Keratinocyte (primary cell): ENCODE measurements around the gene PTPRB. TPM values are rescaled to one million over a fixed set of nuclear protein-coding genes. Genes with fewer than 3 reads are reported as not detected.

Experiments
- DNase-seq: peaks from one replicate; pipeline ENCODE4 v3.0.0-alpha.2; 2011; ENCODE audit warnings: low read depth, missing footprints, low spot score
- FAIRE-seq: peaks from 2 replicates; lab custom pipeline; 2011; peaks lifted over from hg19 to GRCh38; lab: Jason Lieb, UNC
- H2AFZ ChIP-seq: 2 replicates; pipeline ENCODE4 v1.6.0; 2012; ENCODE audit warnings: low read length, control low read depth, inconsistent platforms; ENCODE audit not compliant: control insufficient read depth
- H3K27ac ChIP-seq: 2 replicates; pipeline ENCODE4 v1.5.1; 2011; ENCODE audit warnings: low read length; ENCODE audit not compliant: control insufficient read depth, insufficient read depth
- H3K27me3 ChIP-seq: 3 replicates; pipeline ENCODE4 v1.6.0; 2011; ENCODE audit warnings: low read length; ENCODE audit not compliant: control insufficient read depth, insufficient read depth; ENCODE audit errors: extremely low read depth
- H3K36me3 ChIP-seq, 2 experiments: 2 replicates in 1 of 2; 3 replicates in 1 of 2; pipeline ENCODE4 v1.5.1; 2011; ENCODE audit warnings: low read length in 2 of 2, mild to moderate bottlenecking in 1 of 2; ENCODE audit not compliant: control insufficient read depth in 2 of 2, insufficient read depth in 2 of 2; ENCODE audit errors: extremely low read depth in 1 of 2
- H3K4me1 ChIP-seq: 3 replicates; pipeline ENCODE4 v1.5.1; 2011; ENCODE audit warnings: low read length; ENCODE audit not compliant: control insufficient read depth, insufficient read depth; ENCODE audit errors: extremely low read depth
- H3K4me2 ChIP-seq: 3 replicates; pipeline ENCODE4 v1.6.0; 2011; ENCODE audit warnings: low read depth, low read length; ENCODE audit not compliant: control insufficient read depth, insufficient read depth; ENCODE audit errors: extremely low read depth
- H3K4me3 ChIP-seq, 3 experiments: fragments of 200-600 bp in 1 of 3; sonication (generic) in 1 of 3; 2 replicates in 2 of 3; 3 replicates in 1 of 3; pipeline ENCODE4 v1.5.1; 2011 to 2016; ENCODE audit warnings: low read length in 3 of 3, mild to moderate bottlenecking in 3 of 3, control low read depth in 2 of 3, inconsistent platforms in 1 of 3, low read depth in 1 of 3, mixed read lengths in 1 of 3, mixed run types in 1 of 3, moderate library complexity in 1 of 3; ENCODE audit not compliant: control insufficient read depth in 2 of 3, insufficient read depth in 2 of 3; ENCODE audit errors: extremely low read depth in 1 of 3
- H3K79me2 ChIP-seq: 2 replicates; pipeline ENCODE4 v1.6.0; 2012; ENCODE audit warnings: low read length; ENCODE audit not compliant: control insufficient read depth, insufficient read depth
- H3K9ac ChIP-seq: 3 replicates; pipeline ENCODE4 v1.6.0; 2011; ENCODE audit warnings: low read length; ENCODE audit not compliant: control insufficient read depth, insufficient read depth; ENCODE audit errors: extremely low read depth
- H3K9me1 ChIP-seq: 3 replicates; pipeline ENCODE4 v1.6.0; 2011; ENCODE audit warnings: low read length; ENCODE audit not compliant: control insufficient read depth, insufficient read depth; ENCODE audit errors: extremely low read depth
- H3K9me3 ChIP-seq: 2 replicates; pipeline ENCODE4 v1.5.1; 2012; ENCODE audit warnings: low read depth, low read length; ENCODE audit not compliant: control insufficient read depth
- H4K20me1 ChIP-seq: 3 replicates; pipeline ENCODE4 v1.6.0; 2011; ENCODE audit warnings: low read length; ENCODE audit not compliant: control insufficient read depth, insufficient read depth; ENCODE audit errors: extremely low read depth
- EZH2 ChIP-seq: IDR thresholded peaks from one replicate; pipeline ENCODE4 v1.6.1; 2012; ENCODE audit warnings: inconsistent platforms, mild to moderate bottlenecking, low read length, moderate library complexity
- dilution Hi-C: fragments of 300-500 bp; cut with MboI; formaldehyde crosslinking; loops from one replicate; pipeline ENCODE4 v1.7.0; 2020; ENCODE audit warnings: low sequenced_read_pairs; ENCODE audit not compliant: extremely low pct_ligation_motif_present
- polyA plus RNA-seq, 5 experiments: library from polyadenylated mRNA; depleted of rRNA in 3 of 5; stranded (reverse) in 3 of 5; stranded (forward) in 1 of 5; unstranded in 1 of 5; fragments of >200 nt; gene quantifications; 1 replicate in 1 of 5; 2 replicates in 3 of 5; 3 replicates in 1 of 5; pipeline versions ENCODE4 v1.2.1 to v1.2.3, GENCODE V29; 2011 to 2012; ENCODE audit warnings: missing spikeins in 2 of 5, low read depth in 1 of 5, low replicate concordance in 1 of 5
- TF ChIP-seq, protein P1 (sequence below), 3 experiments: IDR thresholded peaks in 1 of 3; conservative IDR thresholded peaks in 1 of 3; optimal IDR thresholded peaks in 1 of 3; 2 replicates in 2 of 3; 3 replicates in 1 of 3; pipeline versions ENCODE3 to v1.5.1; 2011; ENCODE audit warnings: low read length in 3 of 3, mild to moderate bottlenecking in 3 of 3, moderate library complexity in 2 of 3, control low read depth in 1 of 3, inconsistent platforms in 1 of 3; ENCODE audit not compliant: insufficient read depth in 2 of 3; ENCODE audit errors: extremely low read depth in 1 of 3

The PTPRB gene
- polyA plus RNA-seq, 1 donor (not counting 4 experiments of a cell fraction or from before 2014, with no cell fraction given), result 0.46 TPM

DNA sequence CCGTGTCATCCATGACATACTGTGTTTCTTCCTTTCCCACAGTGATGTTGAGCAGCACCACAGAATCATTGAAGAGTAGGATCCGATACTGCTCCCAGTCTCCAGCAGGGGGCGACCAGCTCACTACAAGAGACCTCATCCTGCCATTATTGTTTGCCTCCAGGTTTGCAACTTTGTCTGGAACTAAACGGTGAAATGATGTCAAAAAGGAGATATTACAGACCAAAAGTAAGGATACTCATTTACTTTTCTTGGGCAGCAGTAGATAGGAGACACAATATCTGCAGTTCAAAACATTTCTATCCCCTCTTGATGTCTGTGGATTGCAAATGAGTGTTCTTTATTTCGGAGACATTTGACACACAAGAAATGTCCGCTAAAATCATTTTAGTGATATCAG, 47.2 kb downstream of the PTPRB start:
- Histone ChIP-seq H3K36me3 (no peaks in the 10 kb centered on the region), H3K4me3 (no peak overlapping the region), H2AFZ (peak overlapping the region; percentile 53), H3K79me2 (no peaks in the 10 kb centered on the region), H3K27ac (no peak overlapping the region), H3K4me1 (no peaks in the 10 kb centered on the region), H3K27me3 (no peaks in the 10 kb centered on the region), H3K4me2 (no peak overlapping the region), H3K9me3 (no peaks in the 10 kb centered on the region), H4K20me1 (no peaks in the 10 kb centered on the region), H3K9me1 (no peaks in the 10 kb centered on the region), H3K9ac (no peak overlapping the region)
- dilution Hi-C loops, result no loop called here
- TF ChIP-seq EZH2, result no peak
- TF ChIP-seq, protein P1, sequence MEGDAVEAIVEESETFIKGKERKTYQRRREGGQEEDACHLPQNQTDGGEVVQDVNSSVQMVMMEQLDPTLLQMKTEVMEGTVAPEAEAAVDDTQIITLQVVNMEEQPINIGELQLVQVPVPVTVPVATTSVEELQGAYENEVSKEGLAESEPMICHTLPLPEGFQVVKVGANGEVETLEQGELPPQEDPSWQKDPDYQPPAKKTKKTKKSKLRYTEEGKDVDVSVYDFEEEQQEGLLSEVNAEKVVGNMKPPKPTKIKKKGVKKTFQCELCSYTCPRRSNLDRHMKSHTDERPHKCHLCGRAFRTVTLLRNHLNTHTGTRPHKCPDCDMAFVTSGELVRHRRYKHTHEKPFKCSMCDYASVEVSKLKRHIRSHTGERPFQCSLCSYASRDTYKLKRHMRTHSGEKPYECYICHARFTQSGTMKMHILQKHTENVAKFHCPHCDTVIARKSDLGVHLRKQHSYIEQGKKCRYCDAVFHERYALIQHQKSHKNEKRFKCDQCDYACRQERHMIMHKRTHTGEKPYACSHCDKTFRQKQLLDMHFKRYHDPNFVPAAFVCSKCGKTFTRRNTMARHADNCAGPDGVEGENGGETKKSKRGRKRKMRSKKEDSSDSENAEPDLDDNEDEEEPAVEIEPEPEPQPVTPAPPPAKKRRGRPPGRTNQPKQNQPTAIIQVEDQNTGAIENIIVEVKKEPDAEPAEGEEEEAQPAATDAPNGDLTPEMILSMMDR (optimal IDR thresholded peaks at IDR 0.05 in 1 of 3, IDR thresholded peaks at IDR 0.05 in 1 of 3, conservative IDR thresholded peaks at IDR 0.05 in 1 of 3; ENCODE audit: extremely low read depth in 1 of 3, insufficient read depth in 2 of 3, low read length in 3 of 3), result peak; percentile 84 to 93 (median 92)
- FAIRE-seq (peak; percentile 65), DNase-seq (peak; percentile 26)

DNA sequence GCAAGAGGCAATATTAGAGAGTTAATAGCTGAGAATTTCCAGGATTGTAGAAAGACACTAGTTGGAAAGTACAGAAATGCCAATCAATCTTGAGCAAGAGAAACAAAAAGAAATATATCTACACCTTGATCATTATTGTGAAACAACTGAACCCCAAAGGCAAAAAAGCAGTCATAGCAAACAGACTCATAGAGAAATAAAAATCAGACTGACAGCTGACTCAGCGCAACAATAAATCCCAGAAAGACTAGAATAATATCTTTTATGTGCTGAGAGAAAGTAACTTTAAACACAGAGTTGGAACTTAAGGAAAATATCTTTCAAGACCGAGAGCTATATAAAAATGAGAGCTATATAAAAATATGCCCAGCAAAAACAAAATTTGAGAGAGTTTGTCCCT, 52.9 kb downstream of the PTPRB start:
- dilution Hi-C loops, result no loop called here
- FAIRE-seq (no peak), DNase-seq (no peak)
- Histone ChIP-seq H4K20me1 (no peaks in the 10 kb centered on the region), H3K36me3 (no peaks in the 10 kb centered on the region), H3K9me1 (no peaks in the 10 kb centered on the region), H3K4me2 (no peak overlapping the region), H3K4me1 (no peaks in the 10 kb centered on the region), H3K27me3 (no peaks in the 10 kb centered on the region), H3K27ac (no peak overlapping the region), H2AFZ (no peak overlapping the region), H3K79me2 (no peaks in the 10 kb centered on the region), H3K9me3 (no peaks in the 10 kb centered on the region), H3K4me3 (no peak overlapping the region), H3K9ac (no peak overlapping the region)
- TF ChIP-seq, protein P1 (optimal IDR thresholded peaks at IDR 0.05 in 1 of 3, IDR thresholded peaks at IDR 0.05 in 1 of 3, conservative IDR thresholded peaks at IDR 0.05 in 1 of 3; ENCODE audit: extremely low read depth in 1 of 3, insufficient read depth in 2 of 3, low read length in 3 of 3), result no peak
- TF ChIP-seq EZH2, result no peak
